Measurements from ENCODE around the gene MAGI1. TPM values are rescaled to one million over a fixed set of nuclear protein-coding genes. Genes with fewer than 3 reads are reported as not detected.

The MAGI1 gene
- polyA plus RNA-seq, 1 of the 3 experiments (the other 2 are of a cell fraction), result 10.3 TPM

- CTCF ChIA-PET, result interaction anchor here (1.3 kb wide), 1 partner anchor 11 kb away, joined by 3 read pairs; no protein-coding TSS in a partner anchor
- Histone ChIP-seq H3K9me2 (no peaks in the 10 kb centered on the region), H3K4me1 (ENCODE audit: control insufficient read depth in 1 of 2, insufficient read depth in 2 of 2, low read depth in 1 of 2, low read length in 1 of 2) (peaks cover 0 to 13% of the 10 kb centered on the region in 2 experiments; a peak in 2 of 4 replicates), H3F3A (replicated peaks; ENCODE audit: insufficient read depth) (no peaks in the 10 kb centered on the region), H3K36me3 (replicated peaks in 1 of 2; ENCODE audit: control insufficient read depth in 1 of 2, insufficient read depth in 2 of 2, low read length in 1 of 2) (no peaks in the 10 kb centered on the region), H3K27me3 (ENCODE audit: insufficient read depth) (no peaks in the 10 kb centered on the region), H3K9ac (no peak overlapping the region), H3K4me3 (ENCODE audit: low read depth in 2 of 2, low read length in 1 of 2) (no peak overlapping the region), H3K27ac (ENCODE audit: low read depth in 2 of 2, low read length in 1 of 2) (no peak overlapping the region), H3K4me2 (no peak overlapping the region), H3K79me2 (ENCODE audit: insufficient read depth) (peaks cover 4% of the 10 kb centered on the region; the same call in 1 of the 2 replicates), H2AFZ (ENCODE audit: low read depth) (no peak overlapping the region), H3K9me3 (no peaks in the 10 kb centered on the region), H4K20me1 (ENCODE audit: insufficient read depth) (peaks cover 2% of the 10 kb centered on the region; the same call in 1 of the 2 replicates)
- POLR2A ChIA-PET, result no interaction called here
- 48% methylated on average over 1 of the region's 1 CpG for WGBS (ENCODE audit: low lambda C conversion rate)
- DNase-seq, result no peak
- no peak for TF ChIP-seq ELF1 (IDR thresholded peaks at IDR 0.05)
- TF ChIP-seq USF1 (IDR thresholded peaks at IDR 0.05; ENCODE audit: borderline replicate concordance, low read depth), result no peak
- TF ChIP-seq RXRA (IDR thresholded peaks at IDR 0.05; ENCODE audit: borderline replicate concordance, low read depth), result no peak
- no peak for TF ChIP-seq POLR2AphosphoS5 (IDR thresholded peaks at IDR 0.05; ENCODE audit: low read depth, low read length)
- no peak for TF ChIP-seq CHD2 (IDR thresholded peaks at IDR 0.05; ENCODE audit: low read length, partially characterized antibody)
- TF ChIP-seq NRF1 (IDR thresholded peaks at IDR 0.05; ENCODE audit: low read depth, low read length), result no peak
- no peak for TF ChIP-seq RCOR1 (IDR thresholded peaks at IDR 0.05; ENCODE audit: low read length)
- TF ChIP-seq RFX5 (IDR thresholded peaks at IDR 0.05; ENCODE audit: low read length), result no peak
- TF ChIP-seq ZBTB33 (IDR thresholded peaks at IDR 0.05; ENCODE audit: borderline replicate concordance, low read depth), result no peak
- TF ChIP-seq MEF2A (IDR thresholded peaks at IDR 0.05; ENCODE audit: borderline replicate concordance, low read depth), result no peak
- no peak for TF ChIP-seq TEAD4 (IDR thresholded peaks at IDR 0.05; ENCODE audit: borderline replicate concordance, insufficient read depth)
- no peak for TF ChIP-seq EZH2phosphoT487 (IDR thresholded peaks at IDR 0.05; ENCODE audit: borderline replicate concordance, low read depth)
- no peak for TF ChIP-seq GATA2 (CRISPR knock-in tag; IDR thresholded peaks at IDR 0.05)
- TF ChIP-seq JUND (IDR thresholded peaks at IDR 0.05), result no peak
These were observed 420.1 kb downstream of the MAGI1 start for GRCh38 chr3:65618599-65618998.

GRCh38 chr3:65617787-65618186 lies 420.9 kb downstream of the MAGI1 start:
- Histone ChIP-seq H3K9me2 (no peaks in the 10 kb centered on the region), H3K9me3 (no peaks in the 10 kb centered on the region), H3K27me3 (ENCODE audit: insufficient read depth) (no peaks in the 10 kb centered on the region), H3K4me1 (ENCODE audit: control insufficient read depth in 1 of 2, insufficient read depth in 2 of 2, low read depth in 1 of 2, low read length in 1 of 2) (peaks cover 0 to 13% of the 10 kb centered on the region in 2 experiments; a peak in 2 of 4 replicates), H3K4me3 (ENCODE audit: low read depth in 2 of 2, low read length in 1 of 2) (no peak overlapping the region), H3K9ac (no peak overlapping the region), H3K36me3 (replicated peaks in 1 of 2; ENCODE audit: control insufficient read depth in 1 of 2, insufficient read depth in 2 of 2, low read length in 1 of 2) (no peaks in the 10 kb centered on the region), H4K20me1 (ENCODE audit: insufficient read depth) (peaks cover 2% of the 10 kb centered on the region; the same call in 1 of the 2 replicates), H2AFZ (ENCODE audit: low read depth) (no peak overlapping the region), H3K27ac (ENCODE audit: low read depth in 2 of 2, low read length in 1 of 2) (no peak overlapping the region), H3K4me2 (no peak overlapping the region), H3K79me2 (ENCODE audit: insufficient read depth) (peaks cover 4% of the 10 kb centered on the region; the same call in 1 of the 2 replicates), H3F3A (replicated peaks; ENCODE audit: insufficient read depth) (no peaks in the 10 kb centered on the region)
- ChIA-PET CTCF (interaction anchor here (1.1 kb wide), 1 partner anchor 178 kb away, joined by 3 read pairs; no protein-coding TSS in a partner anchor), POLR2A (no interaction called here)
- 93% methylated on average over 6 of the region's 6 CpGs for WGBS (ENCODE audit: low lambda C conversion rate)
- no peak for DNase-seq
- TF ChIP-seq RXRA (IDR thresholded peaks at IDR 0.05; ENCODE audit: borderline replicate concordance, low read depth) (no peak), SMC3 (IDR thresholded peaks at IDR 0.05; ENCODE audit: low read depth, low read length) (no peak), FOSL2 (IDR thresholded peaks at IDR 0.05; ENCODE audit: borderline replicate concordance, low read depth) (no peak), EP300 (IDR thresholded peaks at IDR 0.05; ENCODE audit: borderline replicate concordance in 1 of 2, low read depth in 1 of 2, low read length in 1 of 2) (no peak), SIN3A (IDR thresholded peaks at IDR 0.05; ENCODE audit: borderline replicate concordance, low read depth, low read length) (no peak), FOXM1 (IDR thresholded peaks at IDR 0.05; ENCODE audit: low read depth) (no peak), TCF12 (IDR thresholded peaks at IDR 0.05) (no peak), RAD21 (IDR thresholded peaks at IDR 0.05; ENCODE audit: low read length) (no peak), JUND (IDR thresholded peaks at IDR 0.05) (no peak), FOXJ3 (CRISPR knock-in tag; IDR thresholded peaks at IDR 0.05) (no peak), TAF1 (IDR thresholded peaks at IDR 0.05; ENCODE audit: borderline replicate concordance, low read depth, low read length) (no peak), CHD2 (IDR thresholded peaks at IDR 0.05; ENCODE audit: low read length, partially characterized antibody) (no peak), NFIC (IDR thresholded peaks at IDR 0.05; ENCODE audit: borderline replicate concordance) (no peak)
- TF ChIP-seq, protein P1, sequence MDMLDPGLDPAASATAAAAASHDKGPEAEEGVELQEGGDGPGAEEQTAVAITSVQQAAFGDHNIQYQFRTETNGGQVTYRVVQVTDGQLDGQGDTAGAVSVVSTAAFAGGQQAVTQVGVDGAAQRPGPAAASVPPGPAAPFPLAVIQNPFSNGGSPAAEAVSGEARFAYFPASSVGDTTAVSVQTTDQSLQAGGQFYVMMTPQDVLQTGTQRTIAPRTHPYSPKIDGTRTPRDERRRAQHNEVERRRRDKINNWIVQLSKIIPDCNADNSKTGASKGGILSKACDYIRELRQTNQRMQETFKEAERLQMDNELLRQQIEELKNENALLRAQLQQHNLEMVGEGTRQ (IDR thresholded peaks at IDR 0.05; ENCODE audit: borderline replicate concordance, low read depth, low read length), result no peak

Measured in SK-N-SH (cell line).